GM18907 (cell line): Measurements from ENCODE around the gene KRTAP9-1.
"Not testable (repeated sequence)": the region's sequence is repeated elsewhere in the genome, so short reads cannot be mapped to it uniquely, and the experiment has no call there.

Source experiments
- ATAC-seq: cut with Tn5 transposase; IDR thresholded peaks from one replicate; pipeline ENCODE4 v1.9.1; 2021; ENCODE audit warnings: mild to moderate bottlenecking, moderate library complexity; ENCODE audit not compliant: unreplicated experiment

The KRTAP9-1 gene

GRCh38 chr17:41189837-41190318 is at the start of gene KRTAP9-1:
Gene KRTAP9-1, plus strand, starts transcription at chr17:41189887. Its CDS starts 0 bp downstream, at chr17:41189887.
- not testable (repeated sequence) for ATAC-seq

GRCh38 chr17:41140360-41141131 is 49.1 kb upstream of the KRTAP9-1 start, which contains the start of gene KRTAP4-6:
Gene KRTAP4-6, minus strand, starts transcription at chr17:41140544. Its CDS starts 57 bp downstream, at chr17:41140487.
- ATAC-seq = no peak

GRCh38 chr17:41141361-41141760 is 48.3 kb upstream of the KRTAP9-1 start:
- ATAC-seq = no peak

- no peak for ATAC-seq
Observed at GRCh38 chr17:41144846-41145245, 44.8 kb upstream of the KRTAP9-1 start.

- no peak for ATAC-seq
Observed at GRCh38 chr17:41145261-41145660, 44.4 kb upstream of the KRTAP9-1 start.

- no peak for ATAC-seq
Observed at GRCh38 chr17:41147531-41148204, 42.0 kb upstream of the KRTAP9-1 start.

GRCh38 chr17:41148971-41149651 is 40.6 kb upstream of the KRTAP9-1 start:
- not testable (repeated sequence) for ATAC-seq

- ATAC-seq = no peak
Observed at GRCh38 chr17:41149652-41149985, 40.1 kb upstream of the KRTAP9-1 start, which contains the start of gene KRTAP4-5. Gene KRTAP4-5, minus strand, starts transcription at chr17:41149825. Its CDS starts 58 bp downstream, at chr17:41149767.

- ATAC-seq = no peak
Observed at GRCh38 chr17:41150026-41150425, 39.7 kb upstream of the KRTAP9-1 start.

GRCh38 chr17:41151525-41151924 is 38.2 kb upstream of the KRTAP9-1 start:
- ATAC-seq = no peak

- ATAC-seq = no peak
Observed at GRCh38 chr17:41153856-41154255, 35.8 kb upstream of the KRTAP9-1 start.

- ATAC-seq = not testable (repeated sequence)
Observed at GRCh38 chr17:41160190-41160589, 29.5 kb upstream of the KRTAP9-1 start.

- ATAC-seq = no peak
Observed at GRCh38 chr17:41160648-41161047, 29.0 kb upstream of the KRTAP9-1 start, which contains the start of gene KRTAP4-4. Gene KRTAP4-4, minus strand, starts transcription at chr17:41160748. Its CDS starts 57 bp downstream, at chr17:41160691.

GRCh38 chr17:41163828-41164227 is 25.9 kb upstream of the KRTAP9-1 start:
- ATAC-seq = no peak

GRCh38 chr17:41167561-41167960 is 22.1 kb upstream of the KRTAP9-1 start:
- ATAC-seq = no peak

- no peak for ATAC-seq
Observed at GRCh38 chr17:41168121-41168520, 21.6 kb upstream of the KRTAP9-1 start, which contains the start of gene KRTAP4-3. Gene KRTAP4-3, minus strand, starts transcription at chr17:41168221. Its CDS starts 49 bp downstream, at chr17:41168172.

- no peak for ATAC-seq
Observed at GRCh38 chr17:41171886-41172285, 17.8 kb upstream of the KRTAP9-1 start.

- ATAC-seq = no peak
Observed at GRCh38 chr17:41176744-41177387, 12.8 kb upstream of the KRTAP9-1 start.

- no peak for ATAC-seq
Observed at GRCh38 chr17:41177727-41178271, 11.9 kb upstream of the KRTAP9-1 start, which contains the start of gene KRTAP4-2. Gene KRTAP4-2, minus strand, starts transcription at chr17:41178221. Its CDS starts 57 bp downstream, at chr17:41178164.

- no peak for ATAC-seq
Observed at GRCh38 chr17:41178341-41178740, 11.3 kb upstream of the KRTAP9-1 start.
